Duodenal mucosa (tissue), 2 donors: ENCODE results near the gene ZFP42.

ENCODE experiments used
- H3K27ac ChIP-seq: one replicate; pipeline ENCODE4 v1.7.0; 2013; ENCODE audit warnings: low read depth, low read length
- H3K27me3 ChIP-seq, 2 donors: one replicate each; pipeline ENCODE4 v1.7.0; 2013; ENCODE audit warnings: low read length in 2 of 2, control low read depth in 1 of 2; ENCODE audit not compliant: insufficient read depth in 2 of 2, control insufficient read depth in 1 of 2
- H3K36me3 ChIP-seq, 2 donors: one replicate each; pipeline ENCODE4 v1.7.0; 2013; ENCODE audit warnings: low read length in 2 of 2, control low read depth in 1 of 2; ENCODE audit not compliant: insufficient read depth in 2 of 2, control insufficient read depth in 1 of 2
- H3K4me1 ChIP-seq, 2 donors: one replicate each; pipeline ENCODE4 v1.7.0; 2013; ENCODE audit warnings: low read length in 2 of 2, control low read depth in 1 of 2; ENCODE audit not compliant: insufficient read depth in 2 of 2, control insufficient read depth in 1 of 2
- H3K4me3 ChIP-seq, 2 donors: one replicate each; pipeline ENCODE4 v1.7.0; 2013; ENCODE audit warnings: low read length in 2 of 2, low read depth in 1 of 2
- H3K9ac ChIP-seq, 2 donors: one replicate each; pipeline ENCODE4 v1.7.0; 2013; ENCODE audit warnings: low read length in 2 of 2, low read depth in 1 of 2
- H3K9me3 ChIP-seq, 2 donors: one replicate each; pipeline ENCODE4 v1.7.0; 2013; ENCODE audit warnings: low read length in 2 of 2, control low read depth in 1 of 2; ENCODE audit not compliant: control insufficient read depth in 1 of 2

Gene ZFP42

DNA sequence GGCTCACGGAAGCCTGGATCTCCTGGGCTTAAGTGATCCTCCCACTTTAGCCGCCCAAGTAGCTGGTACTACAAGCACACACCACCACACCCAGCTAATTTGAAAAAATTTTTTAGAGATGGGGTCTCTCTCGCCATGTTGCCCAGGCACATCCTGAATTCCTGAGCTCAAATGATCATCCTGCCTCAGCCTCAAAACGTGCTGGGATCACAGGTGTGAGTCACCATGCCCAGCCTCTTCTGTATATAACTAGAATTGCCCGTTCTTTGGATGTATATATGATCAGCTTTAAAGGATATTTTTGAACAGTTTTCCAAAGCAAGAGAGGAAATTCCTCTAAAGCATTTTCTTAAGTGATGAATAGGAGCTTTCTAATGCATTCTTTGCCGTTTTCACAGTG lies 22.7 kb downstream of the ZFP42 start:
- Histone ChIP-seq H3K27ac (no peak overlapping the region), H3K36me3 (no peaks in the 10 kb centered on the region), H3K9ac (no peak overlapping the region), H3K4me1 (no peaks in the 10 kb centered on the region), H3K27me3 (no peaks in the 10 kb centered on the region), H3K4me3 (no peak overlapping the region), H3K9me3 (no peaks in the 10 kb centered on the region)

GRCh38 chr4:188021548-188022249 lies 26.1 kb downstream of the ZFP42 start:
- Histone ChIP-seq H3K4me3 (no peak overlapping the region), H3K36me3 (no peaks in the 10 kb centered on the region), H3K9ac (no peak overlapping the region), H3K9me3 (no peaks in the 10 kb centered on the region), H3K27ac (no peak overlapping the region), H3K4me1 (no peaks in the 10 kb centered on the region), H3K27me3 (no peaks in the 10 kb centered on the region)

- Histone ChIP-seq H3K9me3 (no peaks in the 10 kb centered on the region), H3K4me3 (no peak overlapping the region), H3K36me3 (no peaks in the 10 kb centered on the region), H3K4me1 (no peaks in the 10 kb centered on the region), H3K27ac (no peak overlapping the region), H3K27me3 (no peaks in the 10 kb centered on the region), H3K9ac (no peak overlapping the region)
Measured at GRCh38 chr4:188023682-188024081, 28.1 kb downstream of the ZFP42 start.

DNA sequence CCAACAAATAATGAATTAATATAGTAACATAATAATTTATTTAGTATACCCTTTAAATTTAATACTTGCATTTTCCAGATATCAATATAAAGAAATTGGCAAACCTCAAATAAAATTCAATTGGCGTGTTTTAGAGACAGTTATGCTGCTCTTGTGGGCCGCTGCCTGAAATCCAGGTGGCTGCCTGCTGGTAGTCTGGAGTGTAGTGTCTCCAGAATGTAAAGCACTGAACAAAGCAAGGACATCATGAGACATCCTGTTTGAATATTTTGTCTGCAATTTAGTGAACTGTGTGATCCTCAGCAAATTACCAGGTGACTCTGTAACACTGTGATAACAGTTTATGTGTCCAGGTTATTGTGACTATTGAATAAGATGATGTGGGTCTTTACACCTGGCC lies 29.9 kb downstream of the ZFP42 start:
- H3K9ac ChIP-seq, result no peak overlapping the region
- no peaks in the 10 kb centered on the region for H3K4me1 ChIP-seq
- H3K36me3 ChIP-seq, result no peaks in the 10 kb centered on the region
- H3K27me3 ChIP-seq, result no peaks in the 10 kb centered on the region
- H3K9me3 ChIP-seq, result peaks cover 5% of the 10 kb centered on the region in 2 donors
- no peak overlapping the region for H3K27ac ChIP-seq
- H3K4me3 ChIP-seq, result no peak overlapping the region

- no peak overlapping the region for H3K9ac ChIP-seq
- peaks cover 5% of the 10 kb centered on the region in 2 donors for H3K9me3 ChIP-seq
- H3K27me3 ChIP-seq, result no peaks in the 10 kb centered on the region
- H3K4me3 ChIP-seq, result peak overlapping the region in 1 of 2 donors; percentile 16
- no peaks in the 10 kb centered on the region for H3K36me3 ChIP-seq
- no peaks in the 10 kb centered on the region for H3K4me1 ChIP-seq
- H3K27ac ChIP-seq, result no peak overlapping the region
Measured at GRCh38 chr4:188029114-188029513, 33.5 kb downstream of the ZFP42 start.

DNA sequence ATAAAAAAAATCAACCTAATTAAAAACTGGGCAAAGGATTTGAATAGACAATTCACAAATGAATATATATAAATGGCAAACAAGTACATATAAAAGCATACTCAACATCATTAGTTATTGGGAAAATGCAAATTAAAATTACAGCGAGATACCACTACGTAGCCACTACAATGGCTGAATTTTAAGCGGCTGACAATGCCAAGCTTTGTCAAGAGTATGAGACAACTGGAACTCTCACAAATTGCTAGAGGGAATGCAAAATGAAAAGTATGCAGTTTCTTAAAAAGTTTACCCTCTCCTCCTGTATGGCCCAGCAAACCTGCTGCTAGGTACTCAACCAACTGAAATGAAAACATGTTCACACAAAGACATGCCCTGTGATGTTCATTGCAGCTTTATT lies 34.8 kb downstream of the ZFP42 start:
- H3K27me3 ChIP-seq, result no peaks in the 10 kb centered on the region
- no peaks in the 10 kb centered on the region for H3K4me1 ChIP-seq
- H3K36me3 ChIP-seq, result no peaks in the 10 kb centered on the region
- H3K27ac ChIP-seq, result no peak overlapping the region
- no peak overlapping the region for H3K9ac ChIP-seq
- H3K4me3 ChIP-seq, result no peak overlapping the region
- H3K9me3 ChIP-seq, result peaks cover 5% of the 10 kb centered on the region in 2 donors

- H3K9me3 ChIP-seq, result peaks cover 5% of the 10 kb centered on the region in 2 donors
- no peak overlapping the region for H3K9ac ChIP-seq
- no peaks in the 10 kb centered on the region for H3K36me3 ChIP-seq
- no peaks in the 10 kb centered on the region for H3K4me1 ChIP-seq
- H3K4me3 ChIP-seq, result no peak overlapping the region
- H3K27me3 ChIP-seq, result no peaks in the 10 kb centered on the region
- H3K27ac ChIP-seq, result no peak overlapping the region
Measured at GRCh38 chr4:188031751-188032150, 36.2 kb downstream of the ZFP42 start.

GRCh38 chr4:188032170-188032569 lies 36.6 kb downstream of the ZFP42 start:
- Histone ChIP-seq H3K9me3 (peaks cover 5% of the 10 kb centered on the region in 2 donors), H3K4me1 (no peaks in the 10 kb centered on the region), H3K36me3 (no peaks in the 10 kb centered on the region), H3K4me3 (no peak overlapping the region), H3K9ac (no peak overlapping the region), H3K27me3 (no peaks in the 10 kb centered on the region), H3K27ac (no peak overlapping the region)

- Histone ChIP-seq H3K9me3 (peaks cover 5% of the 10 kb centered on the region in 2 donors), H3K9ac (no peak overlapping the region), H3K4me3 (no peak overlapping the region), H3K27ac (no peak overlapping the region), H3K4me1 (no peaks in the 10 kb centered on the region), H3K36me3 (no peaks in the 10 kb centered on the region), H3K27me3 (no peaks in the 10 kb centered on the region)
Measured at GRCh38 chr4:188032583-188032982, 37.0 kb downstream of the ZFP42 start.

GRCh38 chr4:188037003-188037713 lies 41.6 kb downstream of the ZFP42 start:
- no peaks in the 10 kb centered on the region for H3K4me1 ChIP-seq
- no peaks in the 10 kb centered on the region for H3K27me3 ChIP-seq
- no peaks in the 10 kb centered on the region for H3K36me3 ChIP-seq
- H3K9me3 ChIP-seq, result peaks cover 0 to 7% of the 10 kb centered on the region in 2 donors
- H3K9ac ChIP-seq, result no peak overlapping the region
- H3K27ac ChIP-seq, result no peak overlapping the region
- H3K4me3 ChIP-seq, result no peak overlapping the region
